Liver (tissue), 3 donors: ENCODE results near the gene SS18L1.

Source experiments
- CTCF ChIP-seq: fragments of 150-350 bp; IDR thresholded peaks from 2 replicates; pipeline ENCODE4 v1.5.1; 2017; ENCODE audit warnings: improper control_type of control experiment, low read depth, low read length; ENCODE audit not compliant: missing input control
- EGR1 ChIP-seq, 2 donors: IDR thresholded peaks; 2 replicates each; pipeline ENCODE4 v1.6.1; 2016 to 2018; ENCODE audit warnings: antibody characterized with exemption in 2 of 2, low read depth in 2 of 2
- FOXA1 ChIP-seq: IDR thresholded peaks from 2 replicates; pipeline ENCODE4 v1.6.1; 2016; ENCODE audit warnings: antibody characterized with exemption
- GABPA ChIP-seq, 2 donors: IDR thresholded peaks in 1 of 2; conservative IDR thresholded peaks in 1 of 2; 2 replicates each; pipeline ENCODE4 v1.6.1; 2016; ENCODE audit warnings: antibody characterized with exemption in 2 of 2, mild to moderate bottlenecking in 1 of 2, moderate library complexity in 1 of 2
- HNF4G ChIP-seq: IDR thresholded peaks from 2 replicates; pipeline ENCODE4 v1.6.1; 2016; ENCODE audit warnings: antibody characterized with exemption
- MAX ChIP-seq: IDR thresholded peaks from 2 replicates; pipeline ENCODE4 v1.6.1; 2016; ENCODE audit warnings: antibody characterized with exemption
- NR2F2 ChIP-seq: IDR thresholded peaks from 2 replicates; pipeline ENCODE4 v1.6.1; 2016; ENCODE audit warnings: antibody characterized with exemption
- RAD21 ChIP-seq, 2 donors: IDR thresholded peaks; 2 replicates each; pipeline ENCODE4 v1.6.1; 2016; ENCODE audit warnings: antibody characterized with exemption in 2 of 2, mild to moderate bottlenecking in 2 of 2
- RXRA ChIP-seq, 2 donors: IDR thresholded peaks; 2 replicates each; pipeline ENCODE4 v1.6.1; 2017 to 2018; ENCODE audit warnings: antibody characterized with exemption in 2 of 2, mild to moderate bottlenecking in 1 of 2
- SP1 ChIP-seq: IDR thresholded peaks from 2 replicates; pipeline ENCODE4 v1.6.1; 2018; ENCODE audit warnings: antibody characterized with exemption, mild to moderate bottlenecking
- TAF1 ChIP-seq: conservative IDR thresholded peaks from 2 replicates; pipeline ENCODE4 v1.6.1; 2016; ENCODE audit warnings: antibody characterized with exemption, mild to moderate bottlenecking
- donor health status: healthy.
- donor health status: healthy.

GRCh38 chr20:62215020-62215990 lies 71.7 kb downstream of the SS18L1 start:
- TF ChIP-seq CTCF (no peak), TAF1 (no peak), RXRA (IDR thresholded peaks at IDR 0.05) (no peak), EGR1 (IDR thresholded peaks at IDR 0.05; ENCODE audit: low read depth in 2 of 2) (no peak), SP1 (no peak), HNF4G (no peak), MAX (no peak), RAD21 (IDR thresholded peaks at IDR 0.05) (no peak), FOXA1 (no peak), GABPA (IDR thresholded peaks at IDR 0.05 in 1 of 2, conservative IDR thresholded peaks at IDR 0.05 in 1 of 2) (no peak), NR2F2 (no peak)
